Measurements from ENCODE around the gene TIE1.

DNA sequence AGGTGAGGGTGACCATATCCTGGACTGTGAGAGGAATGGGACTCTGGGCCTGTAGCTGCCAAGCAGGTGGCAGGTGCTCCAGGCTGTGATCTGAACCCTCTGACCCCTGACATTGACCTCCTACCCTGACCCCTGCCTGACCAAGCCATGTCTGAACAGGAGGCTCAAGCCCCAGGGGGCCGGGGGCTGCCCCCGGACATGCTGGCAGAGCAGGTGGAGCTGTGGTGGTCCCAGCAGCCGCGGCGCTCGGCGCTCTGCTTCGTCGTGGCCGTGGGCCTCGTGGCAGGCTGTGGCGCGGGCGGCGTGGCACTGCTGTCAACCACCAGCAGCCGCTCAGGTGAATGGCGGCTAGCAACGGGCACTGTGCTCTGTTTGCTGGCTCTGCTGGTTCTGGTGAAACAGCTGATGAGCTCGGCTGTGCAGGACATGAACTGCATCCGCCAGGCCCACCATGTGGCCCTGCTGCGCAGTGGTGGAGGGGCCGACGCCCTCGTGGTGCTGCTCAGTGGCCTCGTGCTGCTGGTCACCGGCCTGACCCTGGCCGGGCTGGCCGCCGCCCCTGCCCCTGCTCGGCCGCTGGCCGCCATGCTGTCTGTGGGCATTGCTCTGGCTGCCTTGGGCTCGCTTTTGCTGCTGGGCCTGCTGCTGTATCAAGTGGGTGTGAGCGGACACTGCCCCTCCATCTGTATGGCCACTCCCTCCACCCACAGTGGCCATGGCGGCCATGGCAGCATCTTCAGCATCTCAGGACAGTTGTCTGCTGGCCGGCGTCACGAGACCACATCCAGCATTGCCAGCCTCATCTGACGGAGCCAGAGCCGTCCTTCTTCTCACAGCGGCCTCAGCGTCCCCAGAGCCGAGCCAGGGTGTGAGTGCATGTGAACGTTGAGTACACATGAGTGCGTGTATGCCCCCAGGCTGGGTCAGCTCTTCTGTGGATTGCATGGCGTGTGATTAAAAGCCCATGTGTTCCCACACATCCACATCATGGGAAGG lies 27.9 kb upstream of the TIE1 start:
- TF ChIP-seq, protein P1, sequence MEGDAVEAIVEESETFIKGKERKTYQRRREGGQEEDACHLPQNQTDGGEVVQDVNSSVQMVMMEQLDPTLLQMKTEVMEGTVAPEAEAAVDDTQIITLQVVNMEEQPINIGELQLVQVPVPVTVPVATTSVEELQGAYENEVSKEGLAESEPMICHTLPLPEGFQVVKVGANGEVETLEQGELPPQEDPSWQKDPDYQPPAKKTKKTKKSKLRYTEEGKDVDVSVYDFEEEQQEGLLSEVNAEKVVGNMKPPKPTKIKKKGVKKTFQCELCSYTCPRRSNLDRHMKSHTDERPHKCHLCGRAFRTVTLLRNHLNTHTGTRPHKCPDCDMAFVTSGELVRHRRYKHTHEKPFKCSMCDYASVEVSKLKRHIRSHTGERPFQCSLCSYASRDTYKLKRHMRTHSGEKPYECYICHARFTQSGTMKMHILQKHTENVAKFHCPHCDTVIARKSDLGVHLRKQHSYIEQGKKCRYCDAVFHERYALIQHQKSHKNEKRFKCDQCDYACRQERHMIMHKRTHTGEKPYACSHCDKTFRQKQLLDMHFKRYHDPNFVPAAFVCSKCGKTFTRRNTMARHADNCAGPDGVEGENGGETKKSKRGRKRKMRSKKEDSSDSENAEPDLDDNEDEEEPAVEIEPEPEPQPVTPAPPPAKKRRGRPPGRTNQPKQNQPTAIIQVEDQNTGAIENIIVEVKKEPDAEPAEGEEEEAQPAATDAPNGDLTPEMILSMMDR (IDR thresholded peaks at IDR 0.05) = no peak
- TF ChIP-seq POLR2A (IDR thresholded peaks at IDR 0.05) (no peak), EP300 (IDR thresholded peaks at IDR 0.05) (no peak)

All from ovary (tissue), 3 donors.